HG03342 (cell line): ENCODE measurements around the gene INTS6.

ENCODE experiments used
- ATAC-seq: cut with Tn5 transposase; IDR thresholded peaks from one replicate; pipeline ENCODE4 v1.9.1; 2021; ENCODE audit warnings: mild to moderate bottlenecking, moderate library complexity; ENCODE audit not compliant: unreplicated experiment

INTS6 gene

GRCh38 chr13:51348069-51348967 lies 104.5 kb downstream of the INTS6 start:
- ATAC-seq, result no peak

GRCh38 chr13:51347099-51347498 lies 105.7 kb downstream of the INTS6 start:
- no peak for ATAC-seq

DNA sequence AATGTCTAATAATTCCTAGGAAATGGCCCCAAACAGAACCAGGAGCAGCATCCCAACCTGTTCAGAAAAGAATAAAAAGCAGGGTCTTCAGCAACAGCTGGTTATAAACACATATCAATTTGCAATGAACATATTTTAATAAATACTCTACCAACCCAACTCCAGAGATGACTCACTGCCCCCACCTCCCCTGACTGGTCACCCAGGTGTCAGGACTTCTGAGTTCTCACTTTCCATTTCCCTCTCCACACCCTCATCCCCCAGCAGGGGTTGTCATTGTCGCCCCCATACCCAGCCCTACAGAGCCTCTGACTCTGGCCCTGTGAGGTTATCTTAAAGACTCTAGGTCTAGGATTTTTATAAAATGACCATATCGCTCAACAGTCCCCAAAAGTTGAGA lies 106.4 kb downstream of the INTS6 start:
- ATAC-seq, result no peak

DNA sequence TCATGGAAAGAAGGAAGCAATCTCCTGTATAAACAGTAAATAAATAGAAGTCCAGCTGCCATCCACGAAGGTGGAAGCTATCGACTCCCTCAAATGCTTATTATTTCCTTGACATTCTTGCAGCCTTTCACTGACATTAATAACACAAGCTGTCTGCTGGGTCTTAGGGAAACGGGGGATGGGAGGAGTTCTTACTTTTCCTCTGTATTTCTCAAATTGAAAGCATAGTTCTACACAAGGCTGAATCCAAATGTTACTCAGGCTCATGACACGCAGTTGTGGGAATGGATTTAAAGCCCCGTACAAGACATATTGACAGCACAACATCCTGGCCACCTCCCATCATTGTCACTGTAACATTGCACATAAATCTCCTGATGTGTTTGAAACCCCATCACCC lies 109.4 kb downstream of the INTS6 start:
- ATAC-seq, result no peak

GRCh38 chr13:51342706-51343105 lies 110.1 kb downstream of the INTS6 start:
- ATAC-seq, result no peak

DNA sequence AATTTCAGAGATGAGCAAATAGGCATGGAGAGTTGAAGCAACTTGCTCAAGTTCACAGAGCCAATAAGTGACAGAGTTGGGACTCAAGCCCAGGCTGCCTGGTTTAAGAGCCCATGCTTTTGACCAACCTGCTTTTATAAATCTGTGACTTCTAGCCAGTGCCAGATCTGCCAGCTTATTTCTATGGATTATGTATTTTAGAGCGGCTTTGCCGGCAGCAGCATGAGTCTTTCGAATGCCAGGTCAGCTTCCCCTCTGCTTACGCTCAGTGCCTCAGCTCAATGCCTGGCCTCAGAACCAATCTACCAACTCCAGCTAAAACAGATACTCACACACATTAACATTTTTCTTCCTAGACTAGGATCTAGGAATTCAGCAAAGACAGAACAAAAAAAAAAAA lies 111.0 kb downstream of the INTS6 start:
- ATAC-seq, result no peak

DNA sequence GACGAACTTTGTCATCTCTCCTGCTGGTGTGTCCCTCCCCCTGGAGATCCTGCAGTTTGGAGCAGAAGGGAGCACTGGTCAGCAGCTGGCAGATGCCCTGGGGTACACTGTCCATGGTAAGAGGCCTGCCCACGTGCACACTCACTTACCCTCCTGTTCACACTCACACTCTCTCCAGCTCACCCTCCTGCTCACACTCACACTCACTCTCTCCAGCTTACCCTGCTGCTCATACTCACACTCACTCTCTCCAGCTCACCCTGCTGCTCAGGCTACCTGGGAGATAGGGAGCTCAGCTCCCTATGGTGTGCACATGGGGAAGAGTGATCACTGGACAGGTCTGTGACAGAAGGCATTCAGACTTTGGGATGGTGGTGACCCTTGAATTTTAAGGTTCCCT lies 111.6 kb downstream of the INTS6 start:
- no peak for ATAC-seq

DNA sequence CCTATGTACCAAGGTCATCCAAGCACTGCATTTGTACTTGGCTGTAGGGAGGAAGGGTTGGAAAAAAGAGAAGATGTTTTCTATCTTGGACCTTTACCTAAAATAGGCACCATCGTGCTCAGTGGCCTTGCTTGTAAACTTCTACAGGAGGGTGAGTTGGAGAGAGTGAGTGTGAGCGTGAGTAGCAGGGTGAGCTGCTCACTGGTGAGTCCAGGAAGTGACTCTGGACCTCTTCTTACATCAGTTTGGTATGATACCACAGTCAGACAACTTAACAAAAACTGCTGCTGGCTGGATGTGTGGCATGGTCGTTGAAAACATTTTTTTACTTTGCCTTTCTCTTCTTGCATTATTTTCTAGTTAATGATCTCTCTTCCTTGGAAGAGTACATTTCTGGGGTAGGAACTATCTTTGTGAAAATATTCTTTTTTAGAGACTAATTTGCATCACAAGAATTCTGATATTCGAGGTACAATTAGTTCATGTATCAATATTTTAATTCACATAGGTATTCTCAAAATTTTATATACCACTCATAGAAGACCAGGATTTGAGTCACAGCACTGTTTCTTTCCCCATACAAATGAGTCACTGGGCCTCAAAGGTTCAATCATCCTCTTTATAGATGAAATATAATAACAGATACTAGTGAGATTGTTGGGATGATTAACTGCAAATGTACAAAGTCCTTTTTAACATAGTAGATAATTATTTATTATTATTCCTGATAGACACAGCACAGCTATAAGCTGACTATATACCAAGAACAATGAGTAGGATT lies 112.7 kb downstream of the INTS6 start:
- ATAC-seq, result no peak

- ATAC-seq, result no peak
These were observed 113.5 kb downstream of the INTS6 start, which contains the start of gene SERPINE3 for GRCh38 chr13:51339354-51339753. SERPINE3 (plus strand) TSS chr13:51339691; CDS start chr13:51341092, 1,401 bp downstream.

DNA sequence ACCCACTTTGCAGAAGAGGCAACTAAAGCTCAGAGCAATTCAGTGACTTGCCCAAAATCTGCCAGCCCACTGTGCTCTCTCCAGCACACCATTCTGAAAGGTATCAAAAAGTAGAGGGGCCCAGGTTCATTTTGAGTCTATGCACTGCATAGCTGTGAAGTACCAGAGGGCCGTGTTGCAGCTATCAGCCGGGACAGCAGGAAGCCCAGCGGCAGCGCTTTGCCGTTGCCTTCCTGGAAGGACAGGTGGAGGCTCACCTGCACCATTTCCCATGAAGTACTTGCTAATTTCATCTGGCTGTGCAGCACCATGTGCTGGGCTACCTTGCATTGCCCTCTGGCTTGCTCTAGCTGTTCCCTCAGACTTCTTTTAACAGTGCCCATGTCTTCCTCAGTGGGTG lies 116.1 kb downstream of the INTS6 start:
- ATAC-seq, result no peak

- ATAC-seq, result no peak
These were observed 119.0 kb downstream of the INTS6 start for GRCh38 chr13:51333826-51334225.

GRCh38 chr13:51333421-51333820 lies 119.4 kb downstream of the INTS6 start:
- ATAC-seq, result no peak

GRCh38 chr13:51332566-51333361 lies 120.1 kb downstream of the INTS6 start:
- ATAC-seq, result no peak

DNA sequence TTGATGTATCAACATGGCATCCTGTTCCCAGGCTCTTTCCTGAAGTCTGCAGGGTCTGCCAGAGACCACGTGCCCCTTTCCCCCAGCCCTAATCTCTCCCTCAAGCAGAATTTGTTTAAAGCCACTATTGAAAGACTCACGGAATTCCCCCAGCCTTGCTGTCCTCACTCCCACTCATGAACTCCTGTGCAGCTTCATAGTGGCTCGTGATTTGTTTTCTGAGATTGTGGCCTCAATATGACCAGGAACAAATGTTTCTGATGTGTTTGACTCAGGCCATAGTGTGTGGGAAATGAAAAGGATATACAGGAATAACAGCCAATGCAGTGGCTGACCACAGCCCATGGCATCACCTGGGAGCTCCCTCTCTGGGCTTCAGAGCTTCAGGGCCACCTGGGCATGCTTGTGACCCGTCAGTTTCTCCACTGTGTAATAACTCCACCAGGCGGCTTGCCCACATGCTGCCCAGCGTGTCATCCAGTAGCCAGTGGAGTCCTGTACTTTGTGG lies 121.4 kb downstream of the INTS6 start:
- no peak for ATAC-seq

DNA sequence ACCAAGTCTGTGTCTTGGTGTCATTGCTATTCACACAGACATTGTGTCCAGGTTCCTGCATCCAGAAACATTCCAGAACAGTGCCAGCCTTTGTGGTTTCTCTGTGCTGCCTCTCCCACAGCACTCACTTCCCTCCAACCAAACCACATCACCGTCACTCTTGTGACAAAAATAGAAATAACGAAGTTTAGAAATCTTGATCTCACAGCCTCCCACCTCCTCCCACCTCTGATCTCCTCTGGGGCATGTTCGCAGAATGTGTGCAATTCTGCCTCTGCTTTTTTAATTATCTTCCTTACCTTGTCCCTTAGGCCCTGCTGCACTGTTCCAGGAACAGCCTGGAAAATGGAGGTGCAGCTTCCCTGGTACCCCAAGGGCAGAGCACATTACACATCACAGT lies 122.0 kb downstream of the INTS6 start:
- no peak for ATAC-seq

- no peak for ATAC-seq
These were observed 123.2 kb downstream of the INTS6 start for GRCh38 chr13:51329606-51330005.

- ATAC-seq, result no peak
These were observed 124.3 kb downstream of the INTS6 start for GRCh38 chr13:51328488-51328887.

DNA sequence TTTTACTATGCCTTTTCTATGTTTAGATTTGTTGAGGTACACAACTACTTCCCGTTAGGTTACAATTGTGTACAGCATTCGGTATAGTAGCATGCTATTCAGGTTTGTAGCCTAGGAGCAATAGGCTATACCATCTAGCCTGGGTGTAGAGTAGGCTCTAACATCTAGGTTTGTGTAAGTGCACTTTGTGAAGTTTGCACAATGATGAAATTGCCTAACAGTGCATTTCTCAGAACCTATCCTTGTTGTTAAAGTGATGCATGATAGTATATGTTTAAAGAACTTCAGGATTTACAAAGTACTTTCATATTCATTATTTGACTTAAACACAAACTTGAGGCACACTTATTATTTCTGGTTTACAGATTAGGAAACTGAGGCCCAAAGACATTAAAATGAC lies 124.9 kb downstream of the INTS6 start:
- ATAC-seq, result no peak

GRCh38 chr13:51326777-51327176 lies 126.1 kb downstream of the INTS6 start:
- ATAC-seq, result no peak

- no peak for ATAC-seq
These were observed 127.0 kb downstream of the INTS6 start for GRCh38 chr13:51325837-51326236.
